ENCODE data around the gene ATP1B2.
"Not testable (repeated sequence)": the region's sequence is repeated elsewhere in the genome, so short reads cannot be mapped to it uniquely, and the experiment has no call there.

The ATP1B2 gene

GRCh38 chr17:7634384-7634783, 16.3 kb upstream of the ATP1B2 start:
- Histone ChIP-seq H3K79me2 (ENCODE audit: control insufficient read depth, insufficient read depth, low read length, unreplicated experiment) (no peaks in the 10 kb centered on the region), H3K4me3 (ENCODE audit: low read depth, low read length) (no peak overlapping the region), H3K36me3 (ENCODE audit: insufficient read depth, low read length) (no peaks in the 10 kb centered on the region), H3K27ac (ENCODE audit: low read depth, low read length) (no peak overlapping the region), H2AFZ (ENCODE audit: low read length, unreplicated experiment) (peak overlapping the region; percentile 77), H3K4me1 (ENCODE audit: control insufficient read depth, insufficient read depth, low read length, unreplicated experiment) (no peaks in the 10 kb centered on the region), H3K27me3 (ENCODE audit: insufficient read depth, low read length) (no peaks in the 10 kb centered on the region)

GRCh38 chr17:7636163-7636562, 14.6 kb upstream of the ATP1B2 start:
- no peaks in the 10 kb centered on the region for H3K79me2 ChIP-seq (ENCODE audit: control insufficient read depth, insufficient read depth, low read length, unreplicated experiment)
- H3K36me3 ChIP-seq (ENCODE audit: insufficient read depth, low read length): no peaks in the 10 kb centered on the region
- H3K27ac ChIP-seq (ENCODE audit: low read depth, low read length): no peak overlapping the region
- H3K4me1 ChIP-seq (ENCODE audit: control insufficient read depth, insufficient read depth, low read length, unreplicated experiment): no peaks in the 10 kb centered on the region
- H2AFZ ChIP-seq (ENCODE audit: low read length, unreplicated experiment): no peak overlapping the region
- H3K4me3 ChIP-seq (ENCODE audit: low read depth, low read length): no peak overlapping the region
- H3K27me3 ChIP-seq (ENCODE audit: insufficient read depth, low read length): no peaks in the 10 kb centered on the region

GRCh38 chr17:7640783-7641182, 9.9 kb upstream of the ATP1B2 start:
- no peak overlapping the region for H3K27ac ChIP-seq (ENCODE audit: low read depth, low read length)
- no peaks in the 10 kb centered on the region for H3K79me2 ChIP-seq (ENCODE audit: control insufficient read depth, insufficient read depth, low read length, unreplicated experiment)
- H2AFZ ChIP-seq (ENCODE audit: low read length, unreplicated experiment): no peak overlapping the region
- H3K4me1 ChIP-seq (ENCODE audit: control insufficient read depth, insufficient read depth, low read length, unreplicated experiment): no peaks in the 10 kb centered on the region
- H3K27me3 ChIP-seq (ENCODE audit: insufficient read depth, low read length): no peaks in the 10 kb centered on the region
- H3K4me3 ChIP-seq (ENCODE audit: low read depth, low read length): no peak overlapping the region
- no peaks in the 10 kb centered on the region for H3K36me3 ChIP-seq (ENCODE audit: insufficient read depth, low read length)

GRCh38 chr17:7641635-7642034, 9.1 kb upstream of the ATP1B2 start:
- H2AFZ ChIP-seq (ENCODE audit: low read length, unreplicated experiment); H3K36me3 ChIP-seq (ENCODE audit: insufficient read depth, low read length); H3K79me2 ChIP-seq (ENCODE audit: control insufficient read depth, insufficient read depth, low read length, unreplicated experiment); H3K4me1 ChIP-seq (ENCODE audit: control insufficient read depth, insufficient read depth, low read length, unreplicated experiment); H3K4me3 ChIP-seq (ENCODE audit: low read depth, low read length); H3K27ac ChIP-seq (ENCODE audit: low read depth, low read length); H3K27me3 ChIP-seq (ENCODE audit: insufficient read depth, low read length): not testable (repeated sequence)

- no peak overlapping the region for H2AFZ ChIP-seq (ENCODE audit: low read length, unreplicated experiment)
- H3K27me3 ChIP-seq (ENCODE audit: insufficient read depth, low read length): peaks cover 6% of the 10 kb centered on the region; the same call in 1 of the 2 replicates
- no peak overlapping the region for H3K27ac ChIP-seq (ENCODE audit: low read depth, low read length)
- H3K4me3 ChIP-seq (ENCODE audit: low read depth, low read length): no peak overlapping the region
- no peaks in the 10 kb centered on the region for H3K79me2 ChIP-seq (ENCODE audit: control insufficient read depth, insufficient read depth, low read length, unreplicated experiment)
- H3K36me3 ChIP-seq (ENCODE audit: insufficient read depth, low read length): no peaks in the 10 kb centered on the region
- H3K4me1 ChIP-seq (ENCODE audit: control insufficient read depth, insufficient read depth, low read length, unreplicated experiment): no peaks in the 10 kb centered on the region
Observed at GRCh38 chr17:7644775-7645174, 6.0 kb upstream of the ATP1B2 start.

- no peak overlapping the region for H3K27ac ChIP-seq (ENCODE audit: low read depth, low read length)
- H3K27me3 ChIP-seq (ENCODE audit: insufficient read depth, low read length): peaks cover 22% of the 10 kb centered on the region
- H3K4me3 ChIP-seq (ENCODE audit: low read depth, low read length): no peak overlapping the region
- peaks cover 5% of the 10 kb centered on the region for H3K4me1 ChIP-seq (ENCODE audit: control insufficient read depth, insufficient read depth, low read length, unreplicated experiment)
- no peak overlapping the region for H2AFZ ChIP-seq (ENCODE audit: low read length, unreplicated experiment)
- H3K36me3 ChIP-seq (ENCODE audit: insufficient read depth, low read length): no peaks in the 10 kb centered on the region
- H3K79me2 ChIP-seq (ENCODE audit: control insufficient read depth, insufficient read depth, low read length, unreplicated experiment): no peaks in the 10 kb centered on the region
Observed at GRCh38 chr17:7646457-7646856, 4.3 kb upstream of the ATP1B2 start.

GRCh38 chr17:7647018-7647417, 3.7 kb upstream of the ATP1B2 start:
- Histone ChIP-seq H3K36me3 (ENCODE audit: insufficient read depth, low read length) (no peaks in the 10 kb centered on the region), H3K4me3 (ENCODE audit: low read depth, low read length) (no peak overlapping the region), H3K27me3 (ENCODE audit: insufficient read depth, low read length) (peaks cover 28% of the 10 kb centered on the region), H3K79me2 (ENCODE audit: control insufficient read depth, insufficient read depth, low read length, unreplicated experiment) (no peaks in the 10 kb centered on the region), H2AFZ (ENCODE audit: low read length, unreplicated experiment) (no peak overlapping the region), H3K4me1 (ENCODE audit: control insufficient read depth, insufficient read depth, low read length, unreplicated experiment) (peaks cover 5% of the 10 kb centered on the region), H3K27ac (ENCODE audit: low read depth, low read length) (no peak overlapping the region)

- Histone ChIP-seq H3K4me1 (ENCODE audit: control insufficient read depth, insufficient read depth, low read length, unreplicated experiment) (peaks cover 5% of the 10 kb centered on the region), H3K27me3 (ENCODE audit: insufficient read depth, low read length) (peaks cover 50% of the 10 kb centered on the region), H3K79me2 (ENCODE audit: control insufficient read depth, insufficient read depth, low read length, unreplicated experiment) (no peaks in the 10 kb centered on the region), H3K27ac (ENCODE audit: low read depth, low read length) (no peak overlapping the region), H3K36me3 (ENCODE audit: insufficient read depth, low read length) (no peaks in the 10 kb centered on the region), H2AFZ (ENCODE audit: low read length, unreplicated experiment) (no peak overlapping the region), H3K4me3 (ENCODE audit: low read depth, low read length) (peak overlapping the region; percentile 69)
Observed at GRCh38 chr17:7651097-7651664, 455 bp downstream of the ATP1B2 start.

GRCh38 chr17:7651665-7652387, 1.1 kb downstream of the ATP1B2 start:
- Histone ChIP-seq H3K27me3 (ENCODE audit: insufficient read depth, low read length) (peaks cover 50% of the 10 kb centered on the region), H3K27ac (ENCODE audit: low read depth, low read length) (no peak overlapping the region), H3K79me2 (ENCODE audit: control insufficient read depth, insufficient read depth, low read length, unreplicated experiment) (no peaks in the 10 kb centered on the region), H3K4me1 (ENCODE audit: control insufficient read depth, insufficient read depth, low read length, unreplicated experiment) (peaks cover 5% of the 10 kb centered on the region), H3K36me3 (ENCODE audit: insufficient read depth, low read length) (no peaks in the 10 kb centered on the region), H2AFZ (ENCODE audit: low read length, unreplicated experiment) (no peak overlapping the region), H3K4me3 (ENCODE audit: low read depth, low read length) (peak overlapping the region; percentile 69)

GRCh38 chr17:7652388-7653356, 1.9 kb downstream of the ATP1B2 start:
- Histone ChIP-seq H3K4me1 (ENCODE audit: control insufficient read depth, insufficient read depth, low read length, unreplicated experiment) (peaks cover 5% of the 10 kb centered on the region), H3K27me3 (ENCODE audit: insufficient read depth, low read length) (peaks cover 45% of the 10 kb centered on the region)

More at GRCh38 chr17:7652388-7653356, 1.9 kb downstream of the ATP1B2 start:
- Histone ChIP-seq H3K4me3 (ENCODE audit: low read depth, low read length) (no peak overlapping the region), H3K27ac (ENCODE audit: low read depth, low read length) (no peak overlapping the region), H3K79me2 (ENCODE audit: control insufficient read depth, insufficient read depth, low read length, unreplicated experiment) (no peaks in the 10 kb centered on the region), H2AFZ (ENCODE audit: low read length, unreplicated experiment) (no peak overlapping the region), H3K36me3 (ENCODE audit: insufficient read depth, low read length) (no peaks in the 10 kb centered on the region)

Measured in ACC112 (cell line).